ENCODE results near the gene COG7.
A peak's percentile ranks its signal among the peaks of the same experiment; 100 is the strongest.

The COG7 gene

DNA sequence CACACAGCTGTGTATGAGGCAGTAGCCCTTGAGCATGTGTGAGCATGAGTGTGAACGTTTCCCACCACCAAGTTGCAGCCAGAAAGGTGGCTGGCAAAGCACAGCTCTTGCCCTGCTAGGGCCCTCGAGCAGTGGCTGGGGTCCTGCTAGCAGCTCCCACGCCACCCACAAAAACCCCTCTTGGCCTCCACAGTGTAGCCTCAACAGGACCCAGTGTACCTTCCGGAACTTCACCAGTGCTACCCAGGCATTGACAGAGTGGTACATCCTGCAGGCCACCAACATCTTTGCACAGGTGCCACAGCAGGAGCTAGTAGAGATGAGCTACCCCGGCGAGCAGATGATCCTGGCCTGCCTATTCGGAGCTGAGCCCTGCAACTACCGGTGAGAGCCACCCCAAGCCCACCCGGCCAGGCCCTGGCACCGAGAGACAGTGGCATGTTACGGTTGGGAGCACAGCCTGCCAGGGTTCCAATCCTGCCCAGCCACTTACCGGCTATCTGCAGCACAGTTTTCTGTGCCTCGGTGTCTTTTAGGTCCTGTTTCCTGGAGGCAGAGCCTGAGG is 97.8 kb downstream of the COG7 start:
- DNase-seq = no peak

DNA sequence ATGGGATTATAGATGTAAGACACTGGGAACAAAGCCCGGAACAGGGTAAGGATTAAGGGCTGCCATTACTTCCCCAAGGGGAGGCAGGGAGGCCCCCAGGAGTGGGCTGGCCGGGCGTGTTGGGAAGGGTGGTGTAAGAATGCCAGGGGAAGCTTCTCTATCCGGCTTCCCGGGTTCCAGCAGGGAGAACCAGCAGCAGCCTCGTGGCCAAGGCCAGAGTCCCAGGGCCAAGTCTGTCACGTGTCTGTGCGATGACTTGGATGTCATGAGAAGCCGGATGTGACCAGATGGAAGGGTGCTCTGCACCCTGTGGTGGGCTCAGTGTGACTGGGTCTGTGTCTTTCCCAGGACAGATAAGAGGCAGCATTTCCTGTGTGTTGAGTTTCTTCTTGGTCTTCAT is 98.7 kb downstream of the COG7 start:
- DNase-seq = no peak

DNA sequence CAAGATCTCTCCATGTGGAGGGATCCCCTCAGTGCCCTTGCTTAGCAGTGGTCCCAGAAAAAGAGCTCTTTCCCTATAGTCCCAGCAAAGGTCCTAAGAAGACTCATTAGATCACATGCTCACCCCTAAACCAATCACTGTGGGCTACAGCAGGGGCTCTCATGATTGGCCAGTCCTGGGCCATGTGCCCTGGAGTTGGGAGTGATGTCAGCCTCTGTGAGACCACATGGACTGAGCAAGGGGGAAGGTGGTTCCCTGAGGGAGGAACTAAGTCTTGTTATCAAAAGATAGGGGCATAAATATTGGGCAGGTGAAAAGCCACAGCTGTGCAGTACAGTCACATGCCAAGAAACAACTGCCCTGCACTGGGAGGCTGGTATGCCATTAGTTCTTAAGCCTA is 99.5 kb downstream of the COG7 start:
- no peak for DNase-seq

DNA sequence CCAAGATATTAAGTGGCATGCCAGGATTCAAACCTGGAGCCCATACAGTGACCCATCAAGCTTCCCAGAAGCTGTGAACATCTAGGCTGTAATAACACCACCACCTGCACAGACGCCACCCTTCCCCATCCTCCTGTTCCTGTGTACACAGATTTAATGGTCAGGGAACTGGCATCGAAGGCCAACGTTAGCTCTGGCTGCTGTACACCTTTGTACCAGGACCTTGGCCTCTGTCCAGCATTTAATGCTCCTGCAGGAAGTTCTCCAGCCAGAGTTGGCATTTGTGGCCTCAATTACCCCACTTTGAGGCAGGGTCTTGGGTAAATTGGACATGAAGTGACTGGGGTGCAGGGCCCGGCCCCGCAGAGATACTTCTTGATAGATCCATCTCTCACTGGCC is 101.6 kb downstream of the COG7 start:
- peak; percentile 14 for DNase-seq

DNA sequence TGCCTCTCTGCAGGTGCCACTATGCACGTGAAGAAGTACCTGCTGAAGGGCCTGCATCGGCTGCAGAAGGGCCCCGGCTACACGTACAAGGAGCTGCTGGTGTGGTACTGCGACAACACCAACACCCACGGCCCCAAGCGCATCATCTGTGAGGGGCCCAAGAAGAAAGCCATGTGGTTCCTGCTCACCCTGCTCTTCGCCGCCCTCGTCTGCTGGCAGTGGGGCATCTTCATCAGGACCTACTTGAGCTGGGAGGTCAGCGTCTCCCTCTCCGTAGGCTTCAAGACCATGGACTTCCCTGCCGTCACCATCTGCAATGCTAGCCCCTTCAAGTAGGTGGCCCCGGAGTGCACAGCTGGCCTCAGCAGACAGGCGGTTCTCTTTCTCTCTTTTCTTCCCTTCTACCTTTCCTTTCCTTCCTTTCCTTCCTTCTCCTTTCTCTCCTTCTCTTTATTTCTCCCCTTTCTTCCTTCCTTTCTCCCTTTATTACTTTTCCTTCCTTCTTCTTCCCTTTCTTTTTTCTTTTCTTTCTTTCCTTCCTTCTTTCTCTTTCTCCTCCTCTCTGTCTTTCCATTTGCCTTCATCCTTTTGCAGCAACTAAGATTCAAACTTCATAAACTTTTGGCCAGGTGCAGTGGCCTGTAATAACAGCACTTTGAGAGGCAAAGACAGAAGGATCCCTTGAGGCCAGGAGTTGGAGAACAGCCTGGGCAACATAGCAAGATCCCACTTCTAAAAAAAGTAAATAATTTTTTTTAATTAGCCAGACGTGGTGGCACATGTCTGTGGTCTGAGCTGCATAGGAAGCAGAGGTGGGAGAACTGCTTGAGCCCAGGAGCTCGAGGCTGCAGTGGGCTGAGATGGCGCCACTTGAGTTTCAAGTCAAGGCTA is 104.2 kb downstream of the COG7 start:
- no peak for DNase-seq

DNA sequence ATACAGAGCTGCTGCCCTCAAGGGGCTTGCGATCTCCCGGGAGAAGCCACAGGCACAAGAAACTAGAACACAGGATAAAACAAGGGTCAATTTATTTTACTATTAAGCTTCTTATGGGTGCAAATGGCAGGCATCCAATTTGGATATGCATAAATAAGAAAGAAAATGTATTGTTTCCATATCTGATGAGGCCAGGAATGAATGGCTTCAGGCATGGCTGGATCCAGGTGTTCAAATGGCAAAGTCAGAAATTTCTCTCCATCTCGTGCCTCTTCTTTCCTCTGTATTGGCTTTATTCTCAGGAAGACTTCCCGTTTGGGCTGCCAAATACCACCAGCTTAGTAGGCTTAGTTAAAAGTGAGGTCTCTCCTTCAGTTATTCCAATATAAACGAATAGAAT is 107.8 kb downstream of the COG7 start:
- no peak for DNase-seq

DNA sequence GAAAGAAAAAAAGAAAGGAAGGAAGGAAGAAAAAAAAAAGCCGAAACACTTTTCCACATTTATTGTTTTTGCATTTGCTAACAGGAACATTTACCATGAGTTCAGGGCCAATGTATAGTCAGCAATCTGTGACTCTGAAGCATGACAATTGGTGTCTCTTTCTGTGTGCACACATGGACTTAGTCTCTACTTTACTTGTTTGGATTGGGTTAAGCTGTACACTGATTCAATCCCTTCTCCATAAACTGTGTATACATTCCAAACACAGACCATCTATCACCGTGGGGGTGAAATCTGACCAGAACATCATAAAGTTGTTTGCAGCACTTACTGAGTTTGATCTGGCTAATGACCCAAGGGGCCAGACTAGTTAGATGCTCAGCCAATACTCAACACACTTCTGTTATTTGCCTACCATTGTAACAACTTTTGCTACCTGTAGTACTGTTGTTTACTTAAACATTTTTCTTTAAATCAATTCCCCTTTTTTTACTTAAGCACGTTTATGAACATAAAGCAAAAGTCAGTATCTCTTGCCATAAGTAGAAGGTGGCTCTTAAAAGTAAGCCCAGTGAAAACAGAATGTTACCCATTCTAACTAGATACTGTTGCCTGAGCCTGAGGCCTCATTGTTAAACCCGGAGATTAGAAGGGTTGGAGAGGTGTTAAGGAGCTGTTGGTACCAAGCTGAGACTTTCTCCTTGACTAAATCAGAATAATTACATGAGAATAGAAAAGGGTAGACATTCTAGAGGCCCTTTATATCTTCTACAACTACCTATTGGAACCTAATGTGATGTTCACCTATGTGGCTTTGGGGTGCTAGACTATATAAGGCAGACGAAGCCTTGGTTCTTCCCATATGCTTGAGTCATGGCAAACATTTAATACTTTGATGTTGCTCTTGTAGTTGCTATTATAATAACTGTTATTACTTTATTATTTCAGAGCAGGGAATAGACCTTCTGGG is 109.1 kb downstream of the COG7 start:
- no peak for DNase-seq

DNA sequence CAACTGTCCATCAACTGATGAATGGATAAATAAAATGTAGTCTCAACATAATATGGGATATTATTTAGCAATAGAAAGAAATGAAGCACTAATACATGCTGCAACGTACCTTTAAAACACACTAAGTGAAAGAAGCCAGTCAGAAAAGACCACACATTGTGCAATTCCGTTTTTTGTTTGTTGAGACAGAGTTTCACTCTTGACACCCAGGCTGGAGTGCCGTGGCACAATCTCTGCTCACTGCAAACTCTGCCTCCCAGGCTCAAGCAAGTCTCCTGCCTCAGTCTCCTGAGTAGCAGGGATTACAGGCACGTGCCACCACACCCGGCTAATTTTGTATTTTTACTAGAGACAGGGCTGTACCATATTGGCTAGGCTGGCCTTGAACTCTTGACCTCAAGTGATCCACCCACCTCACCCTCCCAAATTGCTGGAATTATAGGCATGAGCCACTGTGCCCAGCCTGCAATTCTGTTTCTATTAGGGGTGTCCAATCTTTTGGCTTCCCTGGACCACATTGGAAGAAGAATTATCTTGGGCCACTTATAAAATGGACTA is 110.8 kb downstream of the COG7 start:
- DNase-seq = no peak

DNA sequence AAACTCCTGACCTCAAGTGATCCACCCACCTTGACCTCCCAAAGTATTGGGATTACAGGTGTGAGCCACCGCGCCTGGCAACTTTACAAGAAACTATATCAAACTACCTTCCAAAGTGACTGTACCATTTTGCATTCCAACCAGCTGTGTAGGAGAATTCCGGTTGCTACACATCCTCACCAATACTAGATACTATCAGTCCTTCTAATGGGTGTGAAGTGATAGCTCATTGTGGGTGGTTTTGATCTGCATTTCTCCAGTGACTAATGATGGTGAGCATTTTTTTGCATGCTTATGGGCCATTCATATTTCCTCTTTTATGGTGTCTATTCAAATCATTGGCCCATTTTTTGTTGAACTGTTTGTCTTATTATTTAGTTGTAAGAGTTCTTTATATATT is 113.2 kb downstream of the COG7 start:
- DNase-seq = no peak
